ENCODE data around the gene TAOK1.
"Not testable (repeated sequence)": the region's sequence is repeated elsewhere in the genome, so short reads cannot be mapped to it uniquely, and the experiment has no call there.

The TAOK1 gene

DNA sequence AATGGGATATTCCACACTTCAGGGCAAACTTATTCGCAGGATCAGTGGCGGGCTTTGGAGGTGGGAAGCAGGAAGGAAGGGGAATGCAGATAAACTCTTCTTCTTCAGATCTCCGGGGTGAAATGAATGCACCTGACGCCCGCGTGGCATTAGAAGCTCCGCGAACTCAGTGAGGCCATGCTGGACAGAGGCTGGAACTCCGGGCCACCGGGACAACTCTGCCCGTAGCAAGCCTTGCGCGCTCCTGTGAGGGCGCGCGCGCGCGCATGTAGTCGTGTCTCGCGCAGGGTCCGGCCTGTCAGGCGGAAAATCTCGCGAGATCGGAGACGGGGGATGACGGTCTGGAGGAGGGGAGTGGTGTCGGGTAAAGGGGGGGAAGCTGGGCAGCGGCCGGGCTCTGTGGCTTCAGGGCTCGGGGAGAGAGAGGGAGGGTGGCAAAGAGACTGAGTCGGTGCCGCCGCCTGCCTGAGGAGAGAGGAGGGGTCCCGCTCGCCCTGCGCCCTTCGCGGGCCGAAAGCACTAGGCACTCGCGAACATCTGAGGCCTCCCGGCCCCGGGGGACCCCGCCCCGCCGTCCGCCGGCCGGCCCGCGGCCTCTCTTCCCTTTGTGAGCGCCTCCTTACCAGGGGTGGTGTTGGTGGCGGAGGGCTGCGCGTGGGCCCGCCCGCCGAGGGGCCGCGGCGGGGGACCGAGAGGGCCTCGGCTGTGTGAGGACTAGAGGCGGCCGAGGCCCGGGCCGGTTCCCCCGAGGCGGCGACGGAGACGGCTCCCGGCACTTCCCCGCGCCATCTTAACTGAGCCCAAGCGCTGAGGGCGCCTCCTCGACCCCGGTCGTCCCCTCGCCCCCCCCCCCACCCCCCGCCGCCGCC is at the start of gene TAOK1:
TSS of gene TAOK1 (plus strand) at position 382 of the 869 bp plus-strand sequence. CDS start 61,186 bp downstream, outside the sequence.
- in situ Hi-C loops (cut with MboI; ENCODE audit: low sequenced_read_pairs): no loop called here

DNA sequence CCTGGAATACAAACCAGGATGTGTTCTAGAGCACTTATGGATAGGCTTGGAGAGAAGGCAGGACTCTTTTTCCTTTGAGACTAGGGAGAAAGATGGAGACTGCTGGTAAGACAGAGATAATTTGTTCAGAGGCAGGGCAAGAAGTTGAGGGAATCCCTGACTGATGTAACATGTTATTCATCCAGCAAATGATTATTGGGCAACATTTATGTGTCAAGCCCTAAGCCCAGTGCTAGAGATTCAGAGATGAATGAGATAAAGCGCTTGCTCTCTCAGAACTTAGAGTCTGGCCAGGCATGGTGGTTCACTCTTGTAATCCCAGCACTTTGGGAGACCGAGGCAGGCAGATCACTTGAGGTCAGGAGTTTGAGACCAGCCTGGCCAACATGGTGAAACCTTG is 48.4 kb upstream of the TAOK1 start:
- in situ Hi-C loops (cut with MboI; ENCODE audit: low sequenced_read_pairs): no loop called here

DNA sequence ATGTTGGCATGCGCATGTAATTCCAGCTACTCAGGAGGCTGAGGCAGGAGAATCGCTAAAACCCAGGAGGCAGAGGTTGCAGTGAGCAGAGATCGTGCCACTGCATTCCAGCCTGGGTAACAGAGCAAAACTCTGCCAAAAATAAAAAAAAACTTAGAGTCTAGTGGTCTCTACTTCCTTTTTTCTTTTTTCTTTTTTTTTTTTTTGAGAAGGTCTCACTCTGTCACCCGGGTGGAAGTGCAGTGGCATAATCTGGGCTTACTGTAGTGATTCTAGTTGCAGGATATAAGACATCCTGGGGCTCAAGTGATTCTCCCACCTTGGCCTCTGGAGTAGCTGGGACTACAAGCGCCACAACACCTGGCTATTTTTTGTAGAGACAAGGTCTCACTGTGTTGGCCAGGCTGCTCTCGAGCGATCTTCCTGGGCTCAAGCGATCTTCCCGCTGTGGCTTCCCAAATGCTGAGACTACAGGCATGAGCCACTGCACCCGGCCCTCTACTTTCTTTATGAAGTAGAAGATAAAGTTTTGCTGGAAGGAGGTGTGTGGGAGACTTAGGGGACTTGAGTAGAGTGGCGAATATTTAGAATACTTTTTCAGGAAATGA is 47.9 kb upstream of the TAOK1 start:
- in situ Hi-C loops (cut with MboI; ENCODE audit: low sequenced_read_pairs): no loop called here

DNA sequence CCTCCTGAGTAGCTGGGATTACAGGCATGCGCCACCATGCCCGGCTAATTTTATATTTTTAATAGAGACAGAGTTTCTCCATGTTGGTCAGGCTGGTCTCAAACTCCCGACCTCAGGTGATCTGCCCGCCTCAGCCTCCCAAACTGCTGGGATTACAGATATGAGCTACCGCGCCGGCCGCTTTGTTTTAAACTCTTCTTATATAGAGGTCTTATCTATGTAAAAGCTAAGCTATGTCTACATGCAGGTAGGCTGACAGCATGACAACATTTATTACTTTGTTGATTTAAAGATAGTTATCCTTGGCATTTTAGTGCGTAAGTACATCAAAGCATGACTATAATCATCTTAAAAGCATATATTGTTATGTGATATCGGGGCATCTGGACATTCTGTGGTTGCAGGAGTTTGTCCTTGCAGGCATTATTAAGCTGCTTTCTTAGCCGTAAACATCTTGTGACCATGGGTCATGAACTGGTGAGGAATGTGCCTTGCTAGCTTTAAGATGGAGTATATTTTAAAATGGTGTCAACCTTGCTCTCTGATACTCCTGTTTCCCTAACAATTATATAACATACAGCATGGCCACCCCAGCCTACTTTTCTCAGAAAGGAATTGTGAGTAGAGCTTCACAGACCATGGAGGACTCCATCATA is 45.8 kb upstream of the TAOK1 start:
- in situ Hi-C loops (cut with MboI; ENCODE audit: low sequenced_read_pairs): no loop called here

DNA sequence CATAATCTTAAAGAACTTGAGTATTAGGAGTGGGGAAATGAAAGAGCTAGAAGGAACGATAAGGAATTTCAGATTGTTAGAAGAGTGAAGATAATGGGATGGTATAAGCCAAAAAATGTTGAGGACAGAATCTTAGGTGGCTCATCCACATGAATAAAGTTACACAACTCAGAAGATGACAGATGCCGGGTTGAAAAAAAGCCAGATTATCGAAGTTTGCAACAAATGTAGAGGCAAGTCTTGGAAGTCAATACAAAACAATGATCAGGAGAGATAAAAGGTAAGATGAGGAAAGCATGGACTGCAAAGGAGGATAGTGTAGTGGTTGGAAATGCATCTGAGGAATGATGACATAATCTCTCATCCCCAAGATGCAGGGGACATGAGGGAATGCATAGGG is 45.1 kb upstream of the TAOK1 start:
- in situ Hi-C loops (cut with MboI; ENCODE audit: low sequenced_read_pairs): no loop called here

DNA sequence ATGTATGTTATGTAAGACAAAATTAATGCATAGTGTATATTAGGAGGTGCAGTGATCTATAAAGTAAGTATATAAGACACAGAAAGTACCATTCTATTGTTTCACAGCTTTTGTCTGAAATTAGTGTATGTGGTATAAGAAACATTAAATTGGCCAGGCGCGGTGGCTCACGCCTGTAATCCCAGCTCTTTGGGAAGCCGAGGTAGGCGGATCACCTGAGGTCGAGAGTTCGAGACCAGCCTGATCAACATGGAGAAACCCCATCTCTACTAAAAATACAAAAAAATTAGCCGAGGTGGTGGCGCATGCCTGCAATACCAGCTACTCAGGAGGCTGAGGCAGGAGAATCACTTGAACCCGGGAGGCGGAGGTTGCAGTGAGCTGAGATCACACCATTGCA is 44.7 kb upstream of the TAOK1 start:
- in situ Hi-C loops (cut with MboI; ENCODE audit: low sequenced_read_pairs): not testable (repeated sequence)

DNA sequence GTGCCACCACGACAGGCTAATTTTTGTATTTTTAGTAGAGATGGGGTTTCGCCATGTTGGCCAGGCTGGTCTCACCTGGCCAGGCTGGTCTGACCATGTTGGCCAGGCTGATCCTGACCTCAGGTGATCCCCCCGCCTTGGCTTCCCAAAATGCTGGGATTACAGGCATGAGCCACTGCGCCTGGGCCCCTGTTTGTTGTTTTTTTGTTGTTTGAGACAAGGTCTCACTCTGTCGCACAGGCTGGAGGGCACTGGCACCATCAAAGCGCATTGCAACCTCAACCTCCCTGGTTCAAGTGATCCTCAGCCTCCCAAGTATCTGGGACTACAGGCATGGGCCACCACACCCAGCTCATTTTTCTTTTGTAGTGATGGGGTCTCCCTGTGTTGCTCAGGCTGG is 43.7 kb upstream of the TAOK1 start:
- in situ Hi-C loops (cut with MboI; ENCODE audit: low sequenced_read_pairs): no loop called here

DNA sequence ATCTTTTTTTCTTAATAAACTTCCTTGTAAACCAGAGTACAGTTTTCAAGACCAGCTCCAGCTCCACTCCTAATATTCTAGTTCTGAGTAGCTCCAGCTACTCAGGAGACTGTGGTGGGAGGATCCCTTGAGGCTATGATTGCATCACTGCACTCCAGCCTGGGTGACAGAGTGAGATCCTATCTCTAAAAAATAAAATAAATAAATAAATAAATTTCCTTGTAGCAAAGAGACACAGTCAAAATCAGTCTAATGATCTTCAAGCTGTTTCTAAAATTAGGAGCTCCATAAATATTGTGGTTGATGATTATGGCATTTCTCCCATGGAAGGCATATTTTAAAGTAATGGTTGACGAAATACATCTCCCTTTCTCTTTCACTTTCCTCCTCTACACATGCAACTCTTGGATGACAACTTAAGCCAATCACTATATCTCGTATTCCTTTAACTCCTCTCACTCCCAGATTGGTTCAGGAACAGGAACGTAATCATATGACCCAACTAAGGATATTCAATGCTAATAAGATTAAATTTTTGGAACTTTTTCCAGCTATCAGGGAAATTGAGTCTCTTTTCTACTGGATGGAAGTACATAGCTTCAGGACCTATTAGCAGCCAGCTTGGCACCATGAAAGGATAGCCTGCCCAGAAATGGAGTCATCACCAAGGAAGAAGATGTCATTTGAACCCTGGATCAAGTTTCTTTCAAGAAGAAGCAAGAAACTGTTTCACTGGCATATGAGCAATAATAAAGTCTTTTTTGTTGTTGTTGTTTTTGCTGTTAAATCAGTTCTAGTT is 42.1 kb upstream of the TAOK1 start:
- in situ Hi-C loops (cut with MboI; ENCODE audit: low sequenced_read_pairs): no loop called here

DNA sequence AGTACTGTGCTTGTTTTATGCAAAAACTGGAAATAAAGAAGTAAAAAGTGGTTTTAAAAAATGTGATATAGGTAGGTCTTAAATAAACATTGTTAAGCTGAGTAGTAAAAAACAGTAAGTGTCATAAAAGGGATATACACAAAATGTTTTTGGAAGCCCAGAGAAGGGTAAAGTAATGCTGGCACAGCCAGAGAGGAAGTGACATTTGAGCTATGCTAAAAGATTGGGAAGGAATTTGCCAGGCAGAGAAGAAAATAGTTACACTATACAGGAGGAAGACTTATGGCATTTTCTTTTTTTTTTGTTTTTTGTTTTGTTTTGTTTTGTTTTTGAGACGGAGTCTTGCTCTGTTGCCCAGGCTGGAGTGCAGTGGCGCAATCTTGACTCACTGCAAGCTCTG is 40.8 kb upstream of the TAOK1 start:
- in situ Hi-C loops (cut with MboI; ENCODE audit: low sequenced_read_pairs): no loop called here

DNA sequence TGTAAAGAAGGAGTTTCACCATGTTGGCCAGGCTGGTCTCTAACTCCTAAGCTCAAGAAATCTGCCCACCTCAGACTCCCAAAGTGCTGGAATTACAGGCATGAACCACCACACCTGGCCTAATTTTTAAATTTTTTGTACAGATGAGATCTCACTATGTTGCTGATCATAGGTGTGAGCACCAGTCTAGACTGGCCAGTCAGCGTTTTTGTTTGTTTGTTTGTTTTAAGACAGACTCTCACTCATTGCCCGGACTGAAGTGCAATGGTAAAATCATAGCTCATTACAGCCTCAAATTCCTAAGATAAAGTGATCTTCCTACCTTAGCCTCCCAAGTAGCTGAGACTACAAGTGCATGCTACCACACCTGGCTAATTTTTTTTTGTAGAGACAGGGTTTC is 38.0 kb upstream of the TAOK1 start:
- in situ Hi-C loops (cut with MboI; ENCODE audit: low sequenced_read_pairs): no loop called here

DNA sequence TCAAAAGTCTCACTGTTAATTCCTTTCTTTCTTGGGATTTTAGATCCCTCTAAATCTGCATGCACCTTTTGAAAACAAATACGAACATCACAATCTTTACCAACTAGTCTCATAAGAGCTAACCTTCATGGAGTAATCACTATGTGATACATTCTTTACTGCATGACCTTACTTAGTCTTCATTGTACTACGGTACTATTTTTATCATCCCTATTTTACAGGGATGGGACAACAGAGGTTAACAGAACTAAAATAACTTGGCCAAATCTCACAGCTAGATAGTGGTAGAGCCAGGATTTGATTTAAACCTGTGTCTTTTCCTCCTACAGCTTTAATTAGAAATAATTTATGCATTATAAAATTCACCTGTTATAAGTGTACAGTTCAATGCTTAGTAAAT is 32.9 kb upstream of the TAOK1 start:
- in situ Hi-C loops (cut with MboI; ENCODE audit: low sequenced_read_pairs): no loop called here

DNA sequence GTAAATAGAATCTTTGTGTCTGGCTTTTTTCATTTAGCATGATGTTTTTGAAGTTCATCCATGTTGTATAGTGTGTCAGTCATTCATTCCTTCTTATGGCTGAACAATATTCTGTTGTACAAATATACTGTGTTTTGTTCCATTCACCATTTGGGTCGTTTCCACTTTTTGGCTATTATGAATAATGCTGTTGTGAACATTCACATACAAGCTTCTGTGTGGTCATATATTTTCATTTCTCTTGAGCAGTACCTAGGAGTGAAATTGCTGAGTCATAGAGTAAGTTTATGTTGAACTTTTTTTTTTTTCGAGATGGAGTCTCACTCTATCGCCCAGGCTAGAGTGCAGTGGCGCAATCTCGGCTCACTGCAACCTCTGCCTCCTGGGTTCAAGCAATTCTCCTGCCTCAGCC is 32.3 kb upstream of the TAOK1 start:
- in situ Hi-C loops (cut with MboI; ENCODE audit: low sequenced_read_pairs): no loop called here

DNA sequence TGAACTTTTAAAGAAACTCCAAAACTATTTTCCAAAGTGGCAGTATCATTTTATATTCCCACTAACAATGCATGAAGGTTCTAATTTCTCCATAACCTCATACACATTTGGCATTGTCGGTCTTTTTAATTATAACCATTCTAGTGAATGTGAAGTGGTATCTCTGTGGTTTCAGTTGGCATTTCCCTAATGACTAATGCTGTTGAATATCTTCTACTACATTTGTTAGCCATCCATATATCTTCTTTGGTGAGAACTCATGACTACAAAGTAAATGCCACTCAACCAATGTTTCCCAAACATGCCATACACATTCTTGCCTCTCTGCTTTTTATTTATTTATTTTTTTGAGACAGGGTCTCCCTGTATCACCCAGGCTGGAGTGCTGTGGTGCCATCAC is 31.7 kb upstream of the TAOK1 start:
- in situ Hi-C loops (cut with MboI; ENCODE audit: low sequenced_read_pairs): no loop called here

DNA sequence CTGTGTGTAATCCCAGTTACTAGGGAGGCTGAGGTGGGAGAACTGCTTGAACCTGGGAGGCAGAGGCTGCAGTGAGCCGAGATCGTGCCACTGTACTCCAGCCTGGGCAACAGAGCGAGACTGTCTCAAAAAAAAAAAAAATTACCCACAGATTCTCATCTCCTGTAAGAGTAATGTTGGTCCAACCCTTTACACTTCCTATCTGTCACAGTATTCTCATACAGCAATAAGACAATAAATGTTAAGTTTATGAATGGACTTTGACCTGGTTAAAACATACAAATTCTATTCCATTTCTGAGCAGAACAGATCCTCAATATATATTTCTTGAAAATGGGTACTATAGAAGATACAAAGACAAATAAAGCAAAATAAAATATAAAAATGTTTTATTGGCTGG is 30.4 kb upstream of the TAOK1 start:
- in situ Hi-C loops (cut with MboI; ENCODE audit: low sequenced_read_pairs): no loop called here

DNA sequence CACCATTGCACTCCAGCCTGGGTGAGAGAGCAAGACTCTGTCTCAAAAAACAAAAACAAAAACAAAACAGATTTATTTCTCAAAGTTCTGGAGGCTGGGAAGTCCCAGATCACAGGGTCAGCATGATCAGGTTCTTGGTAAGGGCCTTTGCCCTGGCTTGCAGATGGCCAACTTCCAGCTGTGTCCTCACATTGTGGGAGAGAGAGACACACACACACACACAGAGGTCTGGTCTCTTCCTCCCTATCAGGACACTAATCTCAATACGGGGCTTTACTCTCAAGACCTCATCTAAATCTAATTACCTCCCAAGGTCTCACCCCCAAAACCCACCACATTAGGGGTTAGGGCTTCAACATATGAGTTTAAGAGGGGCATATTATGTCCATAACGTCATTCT is 26.4 kb upstream of the TAOK1 start:
- in situ Hi-C loops (cut with MboI; ENCODE audit: low sequenced_read_pairs): no loop called here

DNA sequence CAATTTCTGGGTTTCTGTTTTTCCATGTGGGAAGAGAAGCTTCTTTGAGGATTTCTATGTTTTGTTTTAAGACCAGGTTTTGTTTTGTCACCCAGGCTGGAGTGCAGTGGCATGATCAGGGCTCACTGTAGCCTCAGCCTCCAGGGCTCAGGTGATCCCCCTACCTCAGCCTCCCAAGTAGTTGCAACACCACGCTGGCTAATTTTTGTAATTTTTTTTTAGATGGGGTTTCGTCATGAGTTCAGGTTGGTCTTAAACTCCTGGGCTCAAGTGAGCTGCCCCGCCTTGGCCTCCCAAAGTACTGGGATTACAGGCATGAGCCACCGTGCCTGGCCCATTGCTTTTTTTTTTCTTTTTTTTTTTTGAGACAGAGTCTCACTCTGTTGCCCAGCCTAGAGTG is 25.5 kb upstream of the TAOK1 start:
- in situ Hi-C loops (cut with MboI; ENCODE audit: low sequenced_read_pairs): no loop called here

DNA sequence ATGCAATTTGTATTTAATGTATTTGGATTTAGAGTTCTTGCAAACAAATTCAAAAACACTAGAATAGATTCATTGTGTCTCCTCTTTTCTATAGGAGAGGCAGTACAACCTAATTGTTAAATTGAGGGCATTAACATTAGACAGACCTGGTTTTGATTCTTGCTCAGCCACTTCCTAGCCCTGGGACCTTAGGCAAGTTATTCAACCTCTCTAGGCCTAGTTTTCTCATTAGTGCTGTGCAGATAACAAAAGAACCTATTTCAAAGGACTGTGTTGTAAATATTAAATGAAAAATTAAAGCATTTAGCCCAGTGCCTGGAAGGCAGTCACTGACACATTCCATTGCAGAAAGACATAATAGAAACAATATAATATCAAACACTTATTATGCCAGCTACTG is 22.0 kb upstream of the TAOK1 start:
- in situ Hi-C loops (cut with MboI; ENCODE audit: low sequenced_read_pairs): no loop called here

DNA sequence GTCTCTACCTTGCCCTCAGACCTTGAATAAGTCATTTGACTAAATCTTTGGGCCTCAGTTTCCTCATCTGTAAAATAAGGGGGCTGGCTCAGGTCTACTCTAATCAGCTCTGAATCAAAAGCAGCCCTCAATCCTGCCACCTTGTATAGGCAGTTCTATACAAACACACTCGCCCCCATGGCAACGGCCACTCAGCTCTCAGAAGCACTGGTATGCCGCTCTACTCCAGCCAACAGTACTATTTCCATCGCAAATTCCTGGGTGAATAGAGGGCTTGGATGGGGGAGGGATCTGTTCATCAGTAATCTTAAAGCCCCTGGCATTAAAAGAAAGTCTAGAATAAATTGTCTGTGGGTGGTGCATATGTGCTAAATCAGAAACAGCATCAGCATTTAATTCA is 21.2 kb upstream of the TAOK1 start:
- in situ Hi-C loops (cut with MboI; ENCODE audit: low sequenced_read_pairs): no loop called here

DNA sequence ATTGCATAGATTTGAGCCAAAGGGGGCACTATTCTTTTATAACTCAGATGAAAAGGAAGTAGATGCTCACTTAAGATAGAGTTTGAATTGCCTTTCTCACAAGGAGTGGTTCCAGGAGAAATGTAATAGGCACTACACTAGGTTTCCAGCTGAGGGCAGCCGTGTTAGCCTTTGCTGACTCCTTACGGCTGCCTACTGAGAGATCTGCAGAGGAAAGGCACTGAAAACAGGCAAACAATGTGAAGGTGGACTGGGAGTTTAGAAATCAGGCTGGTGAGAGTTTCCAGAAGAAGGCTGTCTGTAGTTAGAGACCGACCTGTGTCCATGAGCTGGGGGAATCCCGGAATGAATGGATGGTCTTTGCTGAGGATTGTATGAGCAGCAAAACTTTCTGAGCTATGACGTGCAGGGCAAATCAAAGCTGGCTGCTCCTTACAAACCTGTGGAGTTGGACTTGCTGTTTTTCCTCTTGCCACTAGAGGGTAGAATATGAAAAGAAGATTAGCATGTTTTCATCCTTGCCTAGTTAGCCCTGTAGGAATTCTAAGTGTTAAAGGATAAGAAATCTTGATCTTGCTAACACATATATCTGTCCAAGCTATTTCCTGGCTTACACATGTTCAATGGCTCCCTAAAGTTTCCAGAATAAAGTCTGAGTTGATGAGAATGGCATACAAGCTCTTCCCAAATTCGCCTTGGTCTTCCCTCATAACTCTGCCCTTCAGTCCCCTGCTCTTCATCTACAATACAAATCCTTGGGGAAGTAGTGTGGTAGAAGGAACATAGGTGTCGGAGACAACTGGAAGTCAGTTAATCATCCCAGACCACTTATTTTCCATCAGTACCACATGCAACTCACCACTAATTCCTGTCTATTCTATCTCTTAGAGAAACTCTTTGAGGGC is 20.1 kb upstream of the TAOK1 start:
- in situ Hi-C loops (cut with MboI; ENCODE audit: low sequenced_read_pairs): no loop called here

DNA sequence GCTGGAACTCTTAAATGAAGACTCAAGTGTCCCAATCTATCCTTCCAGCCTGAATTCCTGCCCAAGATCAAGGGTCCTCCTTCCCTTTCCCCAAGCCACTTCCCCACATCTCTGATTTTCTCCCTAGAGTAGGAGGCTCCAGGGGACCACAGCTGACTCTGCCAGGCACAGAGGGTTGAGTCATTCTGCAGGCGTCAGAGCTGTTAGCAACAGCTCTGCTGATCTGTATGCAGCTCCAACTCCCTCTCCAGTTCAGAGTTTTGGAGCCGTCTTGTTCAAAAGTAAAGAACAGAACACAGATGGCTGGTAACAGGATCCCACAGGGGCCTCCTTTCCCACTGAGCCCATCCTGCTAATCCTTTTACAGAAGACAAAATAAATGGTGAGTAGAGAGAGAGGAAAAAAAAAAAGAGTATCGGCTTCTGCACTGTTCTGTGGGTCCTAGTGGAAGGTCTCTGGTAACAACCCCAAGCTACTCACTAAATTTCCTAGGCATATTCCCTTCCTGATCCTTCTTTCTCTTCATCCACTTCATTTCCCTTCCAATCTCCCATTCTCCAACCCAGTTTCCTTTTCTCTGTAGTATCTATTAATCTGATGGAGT is 13.4 kb upstream of the TAOK1 start:
- in situ Hi-C loops (cut with MboI; ENCODE audit: low sequenced_read_pairs): no loop called here
